ENCODE measurements around the gene NACC1.

Gene NACC1

DNA sequence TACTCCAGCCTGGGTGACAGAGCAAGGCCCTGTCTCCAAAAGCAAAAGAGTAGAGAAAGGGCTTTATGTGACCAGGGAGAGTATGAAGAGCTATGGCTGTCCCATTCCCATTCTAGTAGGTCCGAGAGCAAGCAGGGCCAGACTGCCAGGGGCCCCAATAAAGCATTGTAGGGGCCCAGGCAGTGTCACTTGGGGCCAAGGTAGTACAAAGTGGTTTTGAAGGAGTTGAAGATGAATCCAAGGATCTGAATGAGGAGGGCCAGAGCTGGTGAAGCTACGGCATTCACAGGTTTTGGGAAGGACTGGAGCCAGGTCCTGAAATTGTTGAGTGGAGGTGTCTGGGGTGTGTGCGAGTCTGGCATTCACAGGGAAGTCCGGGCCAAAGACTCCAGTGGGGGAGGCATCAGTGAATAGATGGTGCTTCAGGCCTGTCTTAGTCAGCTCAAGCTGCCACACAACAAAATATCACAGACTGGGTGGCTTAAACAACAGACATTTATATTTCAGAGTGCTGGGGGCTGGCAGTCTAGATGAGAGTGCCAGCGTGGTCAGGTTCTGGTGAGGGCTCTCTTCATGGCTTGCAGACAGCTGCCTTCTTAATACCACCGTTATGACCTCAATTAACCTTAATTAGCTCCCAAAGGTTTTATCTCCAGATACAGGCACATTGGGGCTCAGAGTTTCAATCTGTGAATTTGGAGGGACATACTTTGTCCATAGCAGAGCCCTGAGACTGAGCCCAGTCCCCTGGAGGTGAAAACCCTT is 9.9 kb downstream of the NACC1 start:
- DNase-seq: peak in 1 of 2 experiments; percentile 57
- TF ChIP-seq POLR2A (IDR thresholded peaks at IDR 0.05; ENCODE audit: low read length) (no peak), GATA1 (IDR thresholded peaks at IDR 0.05; ENCODE audit: low read depth, low read length) (no peak)

DNA sequence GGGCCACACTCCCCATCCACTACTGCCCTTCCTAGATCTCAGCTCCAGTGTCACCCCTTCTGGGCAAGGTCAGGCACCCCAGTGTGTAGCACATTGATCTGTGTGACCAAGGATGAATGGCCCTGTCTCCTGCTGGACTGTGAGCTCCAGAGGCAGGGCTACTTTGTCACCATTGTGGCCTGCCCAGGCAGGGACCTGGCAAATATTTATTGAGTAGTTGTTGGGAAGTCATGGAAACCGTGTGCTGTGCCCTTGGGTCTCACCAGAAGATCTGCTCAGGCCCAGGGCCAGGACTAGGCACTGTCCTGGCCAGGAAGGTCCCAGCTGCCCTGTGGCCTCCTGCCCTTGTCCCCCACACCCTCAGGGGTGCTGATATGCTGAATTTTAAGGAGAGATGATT is 10.5 kb downstream of the NACC1 start:
- no peak for DNase-seq

DNA sequence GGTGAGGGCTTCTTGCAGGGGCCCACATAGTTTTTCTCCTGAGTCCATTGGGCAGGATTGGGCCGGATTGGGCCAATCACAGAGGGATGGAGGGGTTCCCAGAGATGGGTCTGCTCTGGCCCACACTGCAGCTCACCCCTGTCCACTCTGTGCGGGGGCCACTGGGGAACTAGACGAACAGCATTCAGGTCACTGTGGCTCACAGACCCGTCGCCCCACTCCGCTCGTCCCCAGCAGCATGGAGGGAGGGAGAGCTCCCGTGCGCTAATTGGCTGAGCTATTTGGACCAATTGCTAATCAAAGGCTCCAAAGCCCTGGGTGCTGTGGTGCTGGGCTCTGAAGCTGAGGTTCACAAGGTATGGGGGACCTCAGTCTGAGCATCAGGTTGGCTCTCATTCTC is 11.3 kb downstream of the NACC1 start:
- TF ChIP-seq GATA1 (IDR thresholded peaks at IDR 0.05; ENCODE audit: low read depth, low read length) (no peak), POLR2A (IDR thresholded peaks at IDR 0.05; ENCODE audit: low read length) (no peak)
- no peak for DNase-seq

More for the DNA sequence above, 10.5 kb downstream of the NACC1 start:
- TF ChIP-seq GATA1 (IDR thresholded peaks at IDR 0.05; ENCODE audit: low read depth, low read length) (no peak), POLR2A (IDR thresholded peaks at IDR 0.05; ENCODE audit: low read length) (no peak)

DNA sequence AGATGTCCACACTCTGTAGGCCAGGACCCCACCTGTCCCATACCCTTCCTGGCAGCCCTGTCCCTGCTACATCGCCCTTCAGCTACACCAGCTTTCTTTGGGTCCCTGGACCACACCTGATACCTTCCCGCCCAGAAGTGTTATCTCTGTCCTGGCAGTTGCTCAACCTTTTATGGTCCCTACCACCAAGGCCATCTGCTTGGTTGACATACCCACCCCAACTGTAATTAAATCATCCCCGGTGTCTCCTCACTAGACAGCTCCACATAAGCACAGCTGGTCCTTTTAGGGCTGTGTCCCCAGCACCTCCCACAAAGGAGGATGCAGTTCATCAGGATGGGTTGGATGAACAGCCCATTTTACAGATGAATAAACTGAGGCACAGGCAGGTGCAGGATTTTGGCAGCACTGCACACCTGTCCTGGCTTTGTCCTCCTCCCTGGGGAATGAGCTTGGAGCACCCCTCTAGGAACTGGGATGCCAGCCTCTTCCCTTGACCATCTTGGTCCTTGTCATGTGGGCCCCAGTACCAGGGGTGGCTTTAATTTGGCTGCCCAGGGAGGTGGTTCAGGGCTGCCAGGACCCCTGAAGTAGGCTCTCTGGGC is 12.9 kb downstream of the NACC1 start:
- no peak for DNase-seq
- TF ChIP-seq GATA1 (IDR thresholded peaks at IDR 0.05; ENCODE audit: low read depth, low read length): no peak
- TF ChIP-seq POLR2A (IDR thresholded peaks at IDR 0.05; ENCODE audit: low read length): no peak

DNA sequence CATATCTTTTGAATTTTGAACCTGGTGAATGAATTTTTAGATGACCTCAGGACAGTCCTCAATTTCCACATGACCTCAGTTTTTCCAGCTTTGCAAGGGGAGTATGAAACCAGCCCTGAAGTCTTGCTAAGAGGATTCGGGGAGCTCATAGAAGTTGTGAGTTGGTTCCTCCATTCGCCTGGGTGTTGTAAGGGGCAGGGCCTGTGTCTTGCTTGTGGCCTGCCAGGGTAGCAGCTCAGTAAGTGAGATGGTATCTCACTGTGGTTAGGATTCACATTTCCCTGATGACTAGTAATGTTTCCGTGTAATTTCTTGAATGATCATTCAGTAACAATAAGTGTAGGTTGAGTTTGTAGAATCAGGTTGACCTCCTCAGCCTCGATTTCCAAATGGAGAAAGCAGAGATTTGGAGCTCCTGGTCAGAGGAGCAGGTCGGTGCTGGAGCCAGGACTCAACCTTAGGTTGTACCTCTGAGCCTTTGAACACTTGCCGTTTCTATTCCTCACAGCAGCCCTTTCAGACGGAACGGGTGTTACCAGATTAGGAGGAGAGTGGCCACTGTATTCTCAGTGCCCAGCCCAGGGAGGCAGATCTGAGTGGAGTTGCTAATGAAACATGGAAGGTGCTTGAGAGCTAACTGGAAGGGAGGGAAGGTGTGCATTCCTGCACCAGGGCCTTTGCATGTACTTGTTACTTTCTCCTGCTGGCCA is 14.6 kb downstream of the NACC1 start:
- no peak for TF ChIP-seq POLR2A (IDR thresholded peaks at IDR 0.05; ENCODE audit: low read length)
- no peak for TF ChIP-seq GATA1 (IDR thresholded peaks at IDR 0.05; ENCODE audit: low read depth, low read length)
- DNase-seq: peak; percentile 46 to 49

DNA sequence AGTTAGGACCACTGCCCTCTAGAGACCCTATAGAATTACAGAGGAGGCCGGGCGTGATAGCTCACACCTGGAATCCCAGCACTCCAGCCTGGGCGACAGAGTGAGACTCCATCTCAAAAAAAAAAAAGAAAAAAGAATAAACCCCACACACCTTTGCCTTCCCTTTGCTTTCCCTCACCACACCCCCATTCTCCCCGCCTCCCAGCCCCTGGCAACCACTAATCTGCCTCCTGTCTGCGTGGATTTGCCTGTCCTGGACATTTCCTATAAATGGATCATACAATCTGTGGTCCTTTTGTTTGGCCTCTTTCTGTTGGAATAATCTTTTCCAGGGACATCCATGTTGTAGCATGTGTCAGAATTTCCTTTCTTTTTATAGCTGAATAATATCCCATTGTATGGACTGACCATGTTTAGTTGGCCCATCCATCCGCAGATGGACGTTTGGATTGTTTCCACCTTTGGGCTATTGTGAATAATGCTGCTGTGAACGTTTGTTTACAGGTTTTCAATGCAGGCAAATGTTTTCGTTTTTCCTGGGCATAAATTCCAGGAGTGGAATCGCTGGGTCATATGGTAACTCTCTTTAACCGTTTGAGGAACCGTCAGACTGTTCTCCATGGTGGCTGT is 15.3 kb downstream of the NACC1 start:
- no peak for DNase-seq

DNA sequence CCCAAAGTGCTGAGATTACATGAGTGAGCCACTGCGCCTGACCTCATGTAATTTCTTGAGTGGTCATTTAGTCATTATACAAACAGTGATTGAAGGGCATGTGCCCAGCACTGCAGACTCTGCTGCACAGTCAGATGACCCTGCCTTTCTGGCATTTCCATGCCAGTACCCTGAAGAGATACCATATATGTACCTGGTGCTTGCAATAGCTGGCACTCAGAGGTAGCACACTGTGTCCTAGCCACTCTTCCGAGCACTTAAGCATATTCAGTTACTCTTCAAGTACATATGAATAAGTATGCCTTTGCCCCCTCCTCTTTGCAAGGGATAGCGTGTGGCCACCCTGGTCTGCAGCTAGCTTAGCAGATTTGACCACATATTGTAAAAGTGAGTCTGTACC is 16.6 kb downstream of the NACC1 start:
- TF ChIP-seq GATA1 (IDR thresholded peaks at IDR 0.05; ENCODE audit: low read depth, low read length) (no peak), POLR2A (IDR thresholded peaks at IDR 0.05; ENCODE audit: low read length) (no peak)
- DNase-seq: no peak

More for the DNA sequence above, 15.3 kb downstream of the NACC1 start:
- no peak for TF ChIP-seq POLR2A (IDR thresholded peaks at IDR 0.05; ENCODE audit: low read length)
- no peak for TF ChIP-seq GATA1 (IDR thresholded peaks at IDR 0.05; ENCODE audit: low read depth, low read length)

DNA sequence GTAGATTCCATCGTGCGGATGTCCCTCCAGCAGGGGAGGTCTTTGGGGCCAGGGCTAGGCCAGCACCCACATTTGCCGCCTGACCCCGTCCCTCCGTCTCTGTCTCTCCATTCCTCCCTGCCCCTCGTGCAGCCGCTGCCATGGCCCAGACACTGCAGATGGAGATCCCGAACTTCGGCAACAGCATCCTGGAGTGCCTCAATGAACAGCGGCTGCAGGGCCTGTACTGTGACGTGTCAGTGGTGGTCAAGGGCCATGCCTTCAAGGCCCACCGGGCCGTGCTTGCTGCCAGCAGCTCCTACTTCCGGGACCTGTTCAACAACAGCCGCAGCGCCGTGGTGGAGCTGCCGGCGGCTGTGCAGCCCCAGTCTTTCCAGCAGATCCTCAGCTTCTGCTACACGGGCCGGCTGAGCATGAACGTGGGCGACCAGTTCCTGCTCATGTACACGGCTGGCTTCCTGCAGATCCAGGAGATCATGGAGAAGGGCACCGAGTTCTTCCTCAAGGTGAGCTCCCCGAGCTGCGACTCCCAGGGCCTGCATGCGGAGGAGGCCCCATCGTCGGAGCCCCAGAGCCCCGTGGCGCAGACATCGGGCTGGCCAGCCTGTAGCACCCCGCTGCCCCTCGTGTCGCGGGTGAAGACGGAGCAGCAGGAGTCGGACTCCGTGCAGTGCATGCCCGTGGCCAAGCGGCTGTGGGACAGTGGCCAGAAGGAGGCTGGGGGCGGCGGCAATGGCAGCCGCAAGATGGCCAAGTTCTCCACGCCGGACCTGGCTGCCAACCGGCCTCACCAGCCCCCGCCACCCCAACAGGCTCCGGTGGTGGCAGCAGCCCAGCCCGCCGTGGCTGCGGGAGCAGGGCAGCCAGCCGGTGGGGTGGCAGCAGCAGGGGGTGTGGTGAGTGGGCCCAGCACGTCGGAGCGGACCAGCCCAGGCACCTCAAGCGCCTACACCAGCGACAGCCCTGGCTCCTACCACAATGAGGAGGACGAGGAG is 17.3 kb downstream of the NACC1 start:
- DNase-seq: no peak
- no peak for TF ChIP-seq GATA1 (IDR thresholded peaks at IDR 0.05; ENCODE audit: low read depth, low read length)
- TF ChIP-seq POLR2A (IDR thresholded peaks at IDR 0.05; ENCODE audit: low read length): no peak

DNA sequence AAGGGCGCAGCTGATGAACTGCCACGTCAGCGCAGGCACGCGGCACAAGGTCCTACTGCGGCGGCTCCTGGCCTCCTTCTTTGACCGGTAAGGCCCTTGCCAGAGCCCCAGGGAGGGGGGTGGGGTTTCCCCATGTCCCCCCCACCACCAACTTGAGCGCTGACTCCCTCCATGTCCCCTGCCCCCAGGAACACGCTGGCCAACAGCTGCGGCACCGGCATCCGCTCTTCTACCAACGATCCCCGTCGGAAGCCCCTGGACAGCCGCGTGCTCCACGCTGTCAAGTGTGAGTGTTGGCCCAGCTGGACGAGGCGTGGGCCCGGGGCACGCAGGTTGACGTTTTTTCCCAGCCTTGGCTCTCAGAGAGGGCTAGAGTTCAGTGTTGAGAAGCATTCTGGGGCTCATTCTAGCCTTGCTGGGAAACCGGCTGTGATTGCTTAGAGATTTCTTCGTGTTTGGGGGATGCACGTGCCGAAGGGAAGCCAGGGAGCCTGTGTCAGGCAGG is 19.3 kb downstream of the NACC1 start:
- TF ChIP-seq POLR2A (IDR thresholded peaks at IDR 0.05; ENCODE audit: low read length) (no peak), GATA1 (IDR thresholded peaks at IDR 0.05; ENCODE audit: low read depth, low read length) (no peak)
- DNase-seq: no peak

DNA sequence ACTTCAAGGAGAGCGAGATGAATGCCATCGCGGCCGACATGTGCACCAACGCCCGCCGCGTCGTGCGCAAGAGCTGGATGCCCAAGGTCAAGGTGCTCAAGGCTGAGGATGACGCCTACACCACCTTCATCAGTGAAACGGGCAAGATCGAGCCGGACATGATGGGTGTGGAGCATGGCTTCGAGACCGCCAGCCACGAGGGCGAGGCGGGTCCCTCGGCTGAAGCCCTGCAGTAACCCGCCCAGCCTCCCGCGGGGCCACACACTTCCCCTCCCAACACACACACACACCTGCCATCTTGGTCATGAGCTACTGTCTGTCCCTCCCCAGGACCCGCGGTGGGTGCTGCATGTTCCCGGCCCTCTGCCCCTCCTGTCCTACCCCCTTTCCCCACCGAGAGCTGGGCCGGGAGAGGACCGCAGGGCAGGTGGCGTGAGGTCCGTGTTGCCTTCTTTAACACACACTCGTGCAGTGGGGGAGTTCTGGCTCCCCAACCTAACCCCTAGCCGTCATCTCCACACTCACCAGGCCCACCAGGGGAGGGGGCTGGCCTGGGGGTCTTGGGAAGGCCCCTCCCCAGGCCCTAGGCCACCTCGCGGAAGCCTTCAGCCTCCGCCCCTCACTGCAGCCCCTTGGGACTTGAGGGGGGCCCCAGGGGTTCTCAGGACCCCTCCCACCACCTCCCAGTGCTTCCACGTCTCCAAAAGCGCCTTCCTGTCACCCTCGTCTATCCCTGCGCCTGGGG is 20.3 kb downstream of the NACC1 start:
- no peak for DNase-seq
- TF ChIP-seq GATA1 (IDR thresholded peaks at IDR 0.05; ENCODE audit: low read depth, low read length) (no peak), POLR2A (IDR thresholded peaks at IDR 0.05; ENCODE audit: low read length) (no peak)

DNA sequence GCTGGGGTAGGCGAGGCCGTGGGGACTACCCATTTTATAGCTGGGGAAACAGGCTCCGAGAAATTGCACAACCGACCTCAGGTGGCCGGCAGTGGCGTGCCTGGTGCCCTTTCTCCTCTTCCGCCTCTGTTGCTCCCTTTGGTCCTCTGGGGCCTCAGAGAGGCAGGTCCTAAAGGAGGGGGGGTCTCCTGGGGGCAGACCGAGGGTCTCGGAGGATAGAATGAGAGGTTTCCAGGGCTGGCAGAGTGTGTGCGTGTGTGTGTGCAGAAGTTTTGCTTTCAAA is 20.8 kb downstream of the NACC1 start:
- DNase-seq: no peak
- TF ChIP-seq POLR2A (IDR thresholded peaks at IDR 0.05; ENCODE audit: low read length) (no peak), GATA1 (IDR thresholded peaks at IDR 0.05; ENCODE audit: low read depth, low read length) (no peak)

DNA sequence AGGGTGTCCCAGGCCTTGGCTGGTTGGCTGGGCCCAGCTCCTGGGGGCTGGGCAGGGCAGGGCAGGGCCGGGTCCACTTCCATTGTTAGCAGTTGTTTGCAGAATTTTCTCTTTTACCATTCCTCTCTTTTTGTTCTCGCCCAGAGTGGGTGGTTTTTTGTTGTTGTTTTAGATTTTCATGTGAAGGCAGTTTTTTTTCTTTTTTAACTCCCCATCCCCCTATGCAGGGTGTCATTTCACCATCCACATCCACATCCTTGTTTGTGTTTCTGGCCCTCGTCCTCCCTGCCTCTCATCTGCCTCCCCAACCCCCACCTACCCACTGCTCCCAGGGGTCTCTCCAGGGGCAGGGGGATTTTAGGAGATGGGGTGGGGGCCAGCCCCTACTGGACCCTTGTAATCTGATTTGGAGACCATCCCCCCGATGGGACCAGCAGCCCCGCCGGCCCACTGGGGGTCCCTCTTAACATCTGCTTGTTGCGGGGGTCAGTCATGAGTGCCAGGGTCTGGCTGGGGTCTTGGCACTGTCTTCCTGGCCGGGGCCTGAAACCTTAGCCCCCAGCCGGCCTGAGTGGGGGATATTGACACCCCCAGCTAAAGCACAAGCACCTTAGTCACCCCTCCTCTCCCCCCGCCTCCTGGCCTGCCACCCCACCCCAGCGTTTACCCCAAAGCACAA is 21.7 kb downstream of the NACC1 start:
- TF ChIP-seq GATA1 (IDR thresholded peaks at IDR 0.05; ENCODE audit: low read depth, low read length) (no peak), POLR2A (IDR thresholded peaks at IDR 0.05; ENCODE audit: low read length) (no peak)
- DNase-seq: no peak
